Ishikawa (cell line): Measurements from ENCODE around the gene ARMH4.

Experiments used
- CEBPB ChIP-seq: IDR thresholded peaks from 2 replicates; pipeline ENCODE4 v1.6.1; 2012
- FOXM1 ChIP-seq: IDR thresholded peaks from 2 replicates; pipeline ENCODE4 v1.6.1; 2012; ENCODE audit warnings: low read depth, borderline replicate concordance
- RAD21 ChIP-seq: IDR thresholded peaks from 2 replicates; pipeline ENCODE4 v1.6.1; 2012; ENCODE audit warnings: low read depth
- TAF1 ChIP-seq: IDR thresholded peaks from 2 replicates; pipeline ENCODE4 v1.6.1; 2012; ENCODE audit warnings: low read depth, mild to moderate bottlenecking
- ZBTB7A ChIP-seq: IDR thresholded peaks from 2 replicates; pipeline ENCODE4 v1.6.1; 2012; ENCODE audit warnings: low read depth
- TF ChIP-seq, protein P1 (sequence below): IDR thresholded peaks from 2 replicates; pipeline ENCODE4 v1.6.1; 2012; ENCODE audit warnings: low read depth, mild to moderate bottlenecking
- TF ChIP-seq, protein P2 (sequence below): IDR thresholded peaks from 2 replicates; pipeline ENCODE4 v1.6.1; 2012

DNA sequence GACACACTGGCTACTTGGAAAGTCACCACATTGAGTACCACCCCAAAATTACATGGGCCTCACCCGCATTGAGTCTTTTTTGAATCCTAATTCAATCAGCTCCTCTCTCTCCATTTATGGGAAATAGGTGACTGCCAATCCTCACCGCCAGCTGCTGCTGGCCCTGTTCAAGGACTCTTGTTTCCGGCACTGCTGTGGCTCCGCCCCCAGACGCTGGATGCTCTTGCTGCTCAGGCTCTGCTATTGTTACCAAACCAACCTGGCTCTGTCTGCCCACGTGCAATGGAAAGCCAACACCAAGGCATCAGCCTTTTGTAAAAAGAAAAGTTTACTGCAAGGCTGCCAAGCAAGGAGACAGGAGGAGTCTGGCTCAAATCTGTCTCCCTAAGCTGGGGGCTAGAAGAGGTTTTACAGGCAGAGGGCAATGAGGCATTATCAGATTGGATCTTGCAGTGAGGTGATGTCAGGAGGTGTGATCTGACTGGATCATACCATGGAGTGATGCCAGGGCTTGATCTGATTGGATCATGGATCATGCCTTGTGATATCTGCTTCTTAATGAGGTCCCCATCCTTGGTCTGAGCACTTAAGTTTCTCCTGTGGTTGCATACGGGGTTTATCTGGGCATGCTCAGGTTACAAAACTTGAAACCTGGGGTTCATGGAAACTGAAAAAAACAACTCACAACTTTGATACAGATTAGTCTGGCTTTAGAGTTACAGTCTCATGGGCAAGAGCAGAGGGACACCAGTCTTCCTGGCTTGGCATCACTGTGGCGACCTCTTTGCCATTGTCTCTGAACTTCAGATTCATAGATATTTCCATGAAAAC, 169.0 kb downstream of the ARMH4 start:
- TF ChIP-seq TAF1 (no peak), CEBPB (no peak), RAD21 (no peak), ZBTB7A (no peak), FOXM1 (no peak)
- TF ChIP-seq, protein P1, sequence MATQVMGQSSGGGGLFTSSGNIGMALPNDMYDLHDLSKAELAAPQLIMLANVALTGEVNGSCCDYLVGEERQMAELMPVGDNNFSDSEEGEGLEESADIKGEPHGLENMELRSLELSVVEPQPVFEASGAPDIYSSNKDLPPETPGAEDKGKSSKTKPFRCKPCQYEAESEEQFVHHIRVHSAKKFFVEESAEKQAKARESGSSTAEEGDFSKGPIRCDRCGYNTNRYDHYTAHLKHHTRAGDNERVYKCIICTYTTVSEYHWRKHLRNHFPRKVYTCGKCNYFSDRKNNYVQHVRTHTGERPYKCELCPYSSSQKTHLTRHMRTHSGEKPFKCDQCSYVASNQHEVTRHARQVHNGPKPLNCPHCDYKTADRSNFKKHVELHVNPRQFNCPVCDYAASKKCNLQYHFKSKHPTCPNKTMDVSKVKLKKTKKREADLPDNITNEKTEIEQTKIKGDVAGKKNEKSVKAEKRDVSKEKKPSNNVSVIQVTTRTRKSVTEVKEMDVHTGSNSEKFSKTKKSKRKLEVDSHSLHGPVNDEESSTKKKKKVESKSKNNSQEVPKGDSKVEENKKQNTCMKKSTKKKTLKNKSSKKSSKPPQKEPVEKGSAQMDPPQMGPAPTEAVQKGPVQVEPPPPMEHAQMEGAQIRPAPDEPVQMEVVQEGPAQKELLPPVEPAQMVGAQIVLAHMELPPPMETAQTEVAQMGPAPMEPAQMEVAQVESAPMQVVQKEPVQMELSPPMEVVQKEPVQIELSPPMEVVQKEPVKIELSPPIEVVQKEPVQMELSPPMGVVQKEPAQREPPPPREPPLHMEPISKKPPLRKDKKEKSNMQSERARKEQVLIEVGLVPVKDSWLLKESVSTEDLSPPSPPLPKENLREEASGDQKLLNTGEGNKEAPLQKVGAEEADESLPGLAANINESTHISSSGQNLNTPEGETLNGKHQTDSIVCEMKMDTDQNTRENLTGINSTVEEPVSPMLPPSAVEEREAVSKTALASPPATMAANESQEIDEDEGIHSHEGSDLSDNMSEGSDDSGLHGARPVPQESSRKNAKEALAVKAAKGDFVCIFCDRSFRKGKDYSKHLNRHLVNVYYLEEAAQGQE = no peak
- TF ChIP-seq, protein P2, sequence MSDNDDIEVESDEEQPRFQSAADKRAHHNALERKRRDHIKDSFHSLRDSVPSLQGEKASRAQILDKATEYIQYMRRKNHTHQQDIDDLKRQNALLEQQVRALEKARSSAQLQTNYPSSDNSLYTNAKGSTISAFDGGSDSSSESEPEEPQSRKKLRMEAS = no peak
